GM19328 (cell line): ENCODE results near the gene ATP4B.
"Not testable (repeated sequence)": the region's sequence is repeated elsewhere in the genome, so short reads cannot be mapped to it uniquely, and the experiment has no call there.

Source experiments
- ATAC-seq: cut with Tn5 transposase; IDR thresholded peaks from one replicate; pipeline ENCODE4 v1.9.1; 2021; ENCODE audit warnings: mild to moderate bottlenecking, moderate library complexity; ENCODE audit not compliant: unreplicated experiment

Gene ATP4B

DNA sequence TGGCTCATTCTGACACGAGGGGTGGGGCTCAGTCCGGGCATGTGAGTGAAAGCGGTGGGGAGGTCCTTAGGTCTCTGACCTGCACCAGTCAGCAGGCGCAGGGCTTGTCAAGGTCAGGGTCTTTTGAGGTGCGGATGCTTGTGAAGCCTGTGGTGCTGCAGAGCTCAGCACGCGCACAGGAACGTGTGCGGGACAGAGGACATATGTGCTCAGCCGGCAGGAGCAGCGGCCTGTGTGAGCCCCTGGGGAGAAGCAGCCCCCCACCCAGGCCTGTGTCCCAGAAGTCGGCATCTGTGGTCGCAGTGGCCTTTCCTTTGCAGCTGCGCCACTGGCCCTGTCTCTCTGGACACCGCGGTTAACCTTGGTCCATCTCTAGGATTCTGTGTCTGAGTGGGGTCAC is 30.9 kb downstream of the ATP4B start:
- ATAC-seq: no peak

DNA sequence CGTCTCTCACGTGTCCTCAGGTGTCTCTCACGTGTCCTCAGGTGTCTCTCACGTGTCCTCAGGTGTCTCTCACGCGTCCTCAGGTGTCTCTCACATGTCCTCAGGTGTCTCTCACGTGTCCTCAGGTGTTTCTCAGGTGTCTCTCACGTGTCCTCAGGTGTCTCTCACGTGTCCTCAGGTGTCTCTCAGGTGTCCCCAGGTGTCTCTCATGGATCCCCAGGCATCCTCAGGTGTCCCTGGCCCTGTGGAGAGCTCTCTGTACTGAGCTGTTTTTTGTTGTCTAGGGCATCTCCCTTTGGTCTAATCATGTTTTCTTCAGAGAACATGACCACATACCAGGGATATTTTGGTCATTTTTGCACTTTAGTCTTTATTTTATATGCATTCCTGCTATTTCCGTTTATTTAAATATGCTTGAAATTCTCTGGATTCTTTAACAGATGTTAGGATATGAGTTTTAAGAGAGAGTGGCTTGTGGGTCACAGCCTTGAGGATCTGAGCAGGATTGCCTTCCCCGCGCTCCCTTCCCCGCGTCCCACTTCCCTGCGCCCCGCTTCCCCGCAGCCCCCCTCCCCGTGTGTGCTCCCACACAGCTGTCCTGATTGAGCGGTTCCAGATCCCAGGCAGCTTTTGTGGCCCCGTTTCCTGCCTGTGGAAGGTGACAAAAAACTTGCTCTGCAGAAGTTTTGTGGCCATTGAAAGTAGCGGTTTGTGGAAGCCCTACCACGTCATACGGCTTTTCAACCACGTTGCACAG is 31.9 kb downstream of the ATP4B start:
- no peak for ATAC-seq

DNA sequence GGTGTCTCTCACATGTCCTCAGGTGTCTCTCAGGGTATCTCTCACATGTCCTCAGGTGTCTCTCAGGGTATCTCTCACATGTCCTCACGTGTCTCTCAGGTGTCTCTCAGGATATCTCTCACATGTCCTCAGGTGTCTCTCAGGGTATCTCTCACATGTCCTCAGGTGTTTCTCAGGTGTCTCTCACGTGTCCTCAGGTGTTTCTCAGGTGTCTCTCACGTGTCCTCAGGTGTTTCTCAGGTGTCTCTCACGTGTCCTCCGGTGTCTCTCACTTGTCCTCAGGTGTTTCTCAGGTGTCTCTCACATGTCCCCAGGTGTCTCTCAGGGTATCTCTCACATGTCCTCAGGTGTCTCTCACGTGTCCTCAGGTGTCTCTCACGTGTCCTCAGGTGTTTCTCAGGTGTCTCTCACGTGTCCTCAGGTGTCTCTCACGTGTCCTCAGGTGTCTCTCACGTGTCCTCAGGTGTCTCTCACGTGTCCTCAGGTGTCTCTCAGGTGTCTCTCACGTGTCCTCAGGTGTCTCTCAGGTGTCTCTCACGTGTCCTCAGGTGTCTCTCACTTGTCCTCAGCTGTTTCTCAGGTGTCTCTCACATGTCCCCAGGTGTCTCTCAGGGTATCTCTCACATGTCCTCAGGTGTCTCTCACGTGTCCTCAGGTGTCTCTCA is 33.2 kb downstream of the ATP4B start:
- ATAC-seq: not testable (repeated sequence)

DNA sequence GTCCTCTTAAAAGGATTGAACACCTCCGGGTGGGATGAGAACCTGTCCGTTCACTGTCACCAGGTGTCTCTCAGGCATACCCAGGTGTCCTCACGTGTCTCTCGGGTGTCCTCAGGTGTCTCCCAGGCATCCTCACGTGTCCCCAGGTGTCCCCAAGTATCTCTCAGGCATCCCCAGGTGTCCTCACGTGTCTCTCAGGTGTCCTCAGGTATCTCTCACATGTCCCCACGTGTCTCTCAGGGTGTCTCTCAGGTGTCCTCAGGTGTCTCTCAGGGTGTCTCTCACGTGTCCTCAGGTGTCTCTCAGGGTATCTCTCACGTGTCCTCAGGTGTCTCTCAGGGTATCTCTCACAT is 33.8 kb downstream of the ATP4B start:
- no peak for ATAC-seq

DNA sequence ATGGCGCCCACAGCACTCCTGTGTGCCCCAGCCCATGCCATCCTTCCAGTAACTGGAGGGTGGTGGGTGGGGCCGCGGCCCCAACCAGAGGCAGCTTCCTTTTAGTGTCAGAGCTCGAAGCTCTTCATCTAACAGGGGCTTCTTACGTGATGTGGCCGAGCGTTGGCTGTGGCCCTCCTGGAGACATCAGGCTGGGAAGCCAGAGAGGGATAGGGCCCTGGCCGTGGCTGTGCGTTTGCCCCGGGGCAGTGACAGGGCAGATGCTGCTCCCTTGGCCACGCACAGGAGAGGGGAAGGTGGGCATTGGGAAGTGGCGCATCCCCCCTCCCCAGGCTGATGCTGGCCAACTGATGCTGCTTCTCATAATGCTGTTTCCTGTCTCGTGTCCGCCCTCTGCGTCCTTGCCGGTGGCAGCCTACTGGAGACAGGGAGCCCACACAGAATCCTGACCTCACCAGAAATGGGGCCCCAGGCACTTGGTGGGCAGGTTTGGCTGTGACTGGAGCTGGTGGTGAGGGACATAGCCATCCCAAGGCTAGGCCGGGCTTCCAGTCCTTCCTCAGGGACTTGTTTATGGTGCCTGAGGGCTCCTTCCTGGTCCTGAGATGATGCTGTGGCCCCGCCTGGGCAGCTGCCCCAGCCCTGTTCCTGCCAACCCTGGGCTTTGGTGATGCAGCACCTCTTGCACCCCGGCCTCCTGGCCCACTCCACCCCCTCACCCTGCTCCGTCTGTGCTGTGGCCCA is 34.3 kb downstream of the ATP4B start:
- ATAC-seq: no peak

DNA sequence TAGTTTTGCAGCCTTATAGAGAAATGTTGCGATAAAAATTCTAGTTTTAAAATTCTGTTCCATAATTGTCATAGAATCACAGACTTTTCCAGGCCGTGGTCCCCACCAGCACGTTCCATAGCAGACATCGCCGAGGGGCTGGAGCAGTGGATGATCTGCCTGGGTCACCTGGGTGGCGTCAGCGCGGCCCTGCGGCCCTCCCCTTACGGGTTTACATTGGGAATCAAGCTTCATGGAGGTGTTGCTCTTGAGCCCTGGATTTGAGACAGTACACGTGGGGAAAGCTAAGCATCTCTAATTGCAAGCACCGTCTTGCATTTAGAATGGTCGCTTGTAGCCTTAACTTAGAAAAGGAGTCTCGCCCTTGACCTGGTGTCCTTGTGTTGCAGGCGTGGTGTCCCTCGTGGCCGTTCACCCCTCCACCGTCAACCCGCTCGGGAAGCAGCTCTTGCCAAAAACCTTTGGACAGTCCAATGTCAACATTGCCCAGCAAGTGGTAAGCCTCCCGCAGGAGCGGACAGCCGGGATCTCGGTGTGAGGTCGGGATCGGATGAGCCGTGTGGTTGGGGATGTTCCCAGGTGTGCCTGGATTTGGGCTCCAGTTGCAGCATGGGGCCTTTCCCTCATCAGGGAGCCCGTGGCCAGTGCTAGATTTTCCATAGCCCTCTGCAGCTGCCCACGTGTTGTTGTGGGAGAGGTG is 35.1 kb downstream of the ATP4B start:
- no peak for ATAC-seq

DNA sequence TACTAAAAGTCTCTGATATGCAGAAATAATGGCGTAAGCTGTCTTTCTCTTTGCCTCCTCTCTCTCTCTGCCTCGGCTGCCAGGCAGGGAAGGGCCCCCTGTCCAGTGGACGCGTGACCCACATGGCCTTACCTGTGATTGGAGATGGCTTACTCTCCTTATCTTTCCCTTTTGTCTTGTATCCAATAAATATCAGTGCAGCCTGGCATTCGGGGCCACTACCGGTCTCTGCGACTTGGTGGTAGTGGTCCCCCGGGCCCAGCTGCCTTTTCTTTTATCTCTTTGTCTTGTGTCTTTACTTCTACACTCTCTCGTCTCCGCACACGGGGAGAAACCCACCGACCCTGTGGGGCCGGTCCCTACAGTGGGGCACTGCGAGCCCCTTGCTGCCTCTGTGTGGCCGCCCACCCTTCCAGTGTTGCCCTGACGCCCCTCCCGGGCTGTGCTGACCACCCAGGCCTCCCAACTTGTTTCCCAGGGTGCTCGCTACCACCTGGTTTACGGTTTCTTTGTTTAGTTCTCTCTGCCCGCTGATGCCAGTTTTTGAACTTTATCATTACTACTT is 35.9 kb downstream of the ATP4B start:
- ATAC-seq: not testable (repeated sequence)

DNA sequence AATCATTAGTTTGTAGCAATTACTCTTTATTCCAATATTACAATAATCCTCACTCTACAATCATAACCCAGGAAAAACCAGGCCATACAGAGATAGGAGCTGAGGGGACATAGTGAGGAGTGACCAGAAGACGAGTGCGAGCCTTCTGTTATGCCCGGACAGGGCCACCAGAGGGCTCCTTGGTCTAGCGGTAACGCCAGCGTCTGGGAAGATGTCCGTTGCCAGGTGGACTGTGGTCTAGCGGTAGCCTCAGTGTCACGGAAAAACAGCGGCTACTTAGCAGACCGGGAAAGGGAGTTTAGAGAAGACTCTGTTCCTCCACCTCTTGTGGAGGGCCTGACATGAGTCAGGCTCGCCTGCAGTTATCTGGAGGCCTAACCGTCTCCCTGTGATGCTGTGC is 36.5 kb downstream of the ATP4B start:
- not testable (repeated sequence) for ATAC-seq

DNA sequence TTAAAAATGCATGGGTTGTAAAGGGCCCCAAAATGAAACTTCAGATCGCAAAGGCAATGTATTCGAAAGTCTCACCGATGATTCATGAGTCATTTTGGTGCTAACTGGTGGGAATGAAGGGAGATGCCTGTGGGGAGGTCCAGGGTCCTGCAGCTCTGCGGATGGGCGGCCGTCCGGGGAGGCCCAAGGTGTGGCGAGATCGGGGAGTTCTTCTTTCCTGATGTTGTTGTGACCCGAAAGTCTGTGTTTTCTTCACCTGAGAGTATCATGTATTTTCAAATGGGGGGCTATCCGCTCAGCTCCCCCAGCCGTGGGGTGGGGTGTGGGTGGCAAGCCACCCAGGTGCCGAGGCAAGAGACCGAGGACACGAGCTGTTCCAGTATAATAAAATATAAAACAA is 37.0 kb downstream of the ATP4B start:
- no peak for ATAC-seq

DNA sequence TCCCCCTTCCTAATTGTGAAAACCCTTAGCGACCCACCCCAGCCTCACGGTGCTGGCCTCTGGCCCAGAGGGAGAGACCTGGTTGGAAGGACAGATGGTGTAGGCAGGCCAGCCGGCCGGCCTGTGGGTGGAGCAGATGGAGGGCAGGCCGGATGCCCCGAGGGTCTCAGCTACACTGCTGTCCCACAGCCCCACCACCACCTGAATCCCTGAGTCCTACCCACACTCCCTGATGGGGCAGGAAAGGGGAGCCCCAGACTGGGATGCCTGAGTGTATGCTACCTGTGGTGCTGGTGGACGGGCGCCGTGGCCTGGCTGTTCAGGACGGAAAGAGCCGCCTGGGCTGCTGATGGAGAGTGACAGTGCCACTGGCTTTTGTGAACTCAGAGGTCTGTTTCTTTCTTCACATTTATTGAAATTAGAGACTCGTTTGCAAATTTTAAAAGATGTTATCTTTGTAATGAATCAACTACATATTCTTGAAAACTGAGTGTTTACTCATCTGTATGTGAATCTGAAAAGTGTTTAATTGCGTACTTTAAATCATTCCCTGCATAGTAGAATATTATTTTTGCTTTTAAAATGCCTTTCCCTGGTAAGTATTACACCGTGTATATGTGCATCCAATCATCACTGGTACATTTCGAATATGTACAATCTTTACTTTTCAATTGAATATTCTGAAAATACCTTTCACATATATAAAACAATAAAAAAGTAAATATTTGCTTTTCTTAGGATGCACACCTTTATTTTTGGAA is 37.8 kb downstream of the ATP4B start:
- no peak for ATAC-seq

DNA sequence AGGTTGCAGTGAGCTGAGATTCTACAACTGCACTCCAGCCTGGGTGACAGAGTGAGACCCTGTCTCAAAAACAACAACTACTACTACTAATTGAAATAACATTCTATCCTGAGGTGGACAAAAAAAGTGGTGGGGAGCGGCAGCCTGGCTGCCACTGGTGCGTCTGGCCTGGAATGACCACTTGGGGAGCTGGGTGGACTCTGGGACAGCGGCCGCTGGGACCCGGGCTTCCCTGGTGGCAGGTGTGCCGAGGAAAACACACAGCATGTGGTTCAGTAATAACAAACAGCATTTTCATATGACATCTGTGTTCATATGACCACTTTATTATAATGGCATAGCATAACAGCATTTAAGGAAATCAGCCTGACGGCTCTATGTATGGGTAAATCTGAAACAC is 39.5 kb downstream of the ATP4B start:
- ATAC-seq: no peak

DNA sequence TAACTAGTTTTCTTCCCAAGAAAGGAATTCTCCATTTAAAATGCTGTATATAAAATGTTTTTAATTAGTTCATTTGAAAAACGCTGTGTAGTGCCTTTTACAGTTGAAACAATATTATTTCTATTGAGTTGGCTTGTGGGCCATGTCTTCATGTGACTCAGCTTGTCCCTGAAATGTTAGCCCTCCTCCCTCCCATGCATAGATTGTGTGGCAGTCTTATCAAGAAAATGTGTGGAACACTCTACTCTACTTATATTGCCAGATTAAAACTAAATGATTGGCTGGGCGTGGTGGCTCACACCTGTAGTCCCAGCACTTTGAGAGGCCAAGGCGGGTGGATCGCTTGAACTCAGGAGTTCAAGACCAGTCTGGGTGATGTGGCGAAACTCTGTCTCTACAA is 40.0 kb downstream of the ATP4B start:
- no peak for ATAC-seq

DNA sequence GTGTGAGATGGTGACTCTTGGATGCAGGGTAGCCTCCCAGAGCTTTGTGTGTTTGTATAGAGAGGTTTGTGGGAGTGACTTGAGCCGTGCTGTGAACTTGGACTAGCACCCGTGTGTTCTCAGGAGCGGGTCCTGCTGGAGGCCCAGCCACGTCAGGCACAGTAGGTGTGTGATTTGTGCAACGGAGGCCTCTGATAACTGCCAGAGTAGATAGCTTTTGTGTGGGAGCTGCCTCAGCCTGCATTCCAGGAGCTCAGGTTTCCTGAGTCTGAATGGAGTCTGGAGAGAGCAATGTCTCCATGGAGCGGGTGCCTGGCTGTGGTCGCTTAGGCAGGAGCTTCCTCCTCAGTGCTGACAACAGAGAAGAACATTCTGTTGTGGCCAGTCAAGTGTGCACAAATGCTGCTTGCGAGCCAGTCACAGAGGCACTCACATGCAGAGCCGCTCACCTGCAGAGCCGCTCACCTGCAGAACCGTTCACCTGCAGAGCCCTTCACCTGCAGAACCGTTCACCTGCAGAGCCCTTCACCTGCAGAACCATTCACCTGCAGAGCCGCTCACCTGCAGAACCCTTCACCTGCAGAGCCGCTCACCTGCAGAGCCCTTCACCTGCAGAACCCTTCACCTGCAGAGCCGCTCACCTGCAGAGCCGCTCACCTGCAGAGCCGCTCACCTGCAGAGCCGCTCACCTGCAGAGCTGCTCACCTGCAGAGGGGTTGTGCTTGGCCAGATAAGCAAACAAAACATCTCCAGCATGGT is 40.8 kb downstream of the ATP4B start:
- ATAC-seq: no peak

DNA sequence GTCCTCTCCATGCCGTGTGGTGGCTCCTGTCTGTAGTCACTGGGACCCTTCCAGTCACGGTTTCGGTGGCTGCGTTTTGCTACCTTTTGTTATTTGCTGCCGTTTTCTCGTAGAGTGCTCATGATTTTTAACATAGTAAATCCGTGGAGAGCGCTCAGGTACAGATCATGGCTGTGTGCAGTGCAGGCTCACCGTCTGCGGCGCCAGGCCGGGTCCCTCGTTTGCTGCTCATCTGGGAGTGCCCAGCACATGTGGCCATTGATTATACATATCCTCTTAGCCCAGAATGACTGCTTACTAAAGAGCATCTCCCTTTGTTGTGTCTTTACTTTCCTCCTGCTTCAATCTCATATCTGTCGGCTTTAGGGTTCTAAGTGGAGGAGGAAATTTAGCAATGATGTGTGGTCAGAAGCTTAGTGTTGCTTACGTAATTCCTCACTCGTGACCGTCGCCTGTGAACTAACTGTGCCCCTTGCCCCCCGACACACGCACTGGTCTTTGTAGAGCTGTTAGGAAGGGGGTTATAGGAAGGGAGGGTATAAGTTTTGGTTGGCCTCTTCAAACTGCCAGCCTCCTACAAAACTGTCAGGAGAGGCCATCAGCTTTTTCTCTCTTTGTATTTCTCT is 41.6 kb downstream of the ATP4B start:
- ATAC-seq: no peak

DNA sequence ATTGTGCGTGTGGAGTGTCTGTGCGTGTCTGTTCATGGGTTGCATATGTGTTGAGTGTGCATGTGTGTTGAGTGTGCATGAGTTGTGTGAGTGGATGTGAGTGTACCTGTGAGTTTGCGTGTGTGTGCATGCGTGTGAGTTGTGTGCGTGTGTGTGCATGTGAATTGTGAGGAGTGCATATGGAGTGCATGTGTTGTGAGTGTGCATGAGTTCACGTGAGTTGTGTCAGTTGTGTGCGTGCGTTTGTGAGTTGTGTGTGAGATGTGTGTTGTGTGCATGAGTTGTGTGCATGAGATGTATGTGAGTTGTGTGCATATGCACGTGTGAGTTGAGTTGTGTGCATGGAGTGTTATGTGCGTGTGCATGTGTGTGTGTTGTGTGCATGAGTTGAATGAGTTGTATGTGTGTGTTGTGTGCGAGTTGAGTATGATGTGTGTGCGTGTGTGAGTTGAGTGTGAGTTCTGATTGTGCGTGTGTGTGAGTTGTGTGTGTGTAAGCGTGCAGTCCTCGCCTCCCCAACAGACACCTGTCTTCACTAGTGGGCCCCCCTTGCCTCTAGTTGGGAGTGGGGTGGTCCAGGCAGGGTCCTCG is 44.1 kb downstream of the ATP4B start:
- no peak for ATAC-seq

DNA sequence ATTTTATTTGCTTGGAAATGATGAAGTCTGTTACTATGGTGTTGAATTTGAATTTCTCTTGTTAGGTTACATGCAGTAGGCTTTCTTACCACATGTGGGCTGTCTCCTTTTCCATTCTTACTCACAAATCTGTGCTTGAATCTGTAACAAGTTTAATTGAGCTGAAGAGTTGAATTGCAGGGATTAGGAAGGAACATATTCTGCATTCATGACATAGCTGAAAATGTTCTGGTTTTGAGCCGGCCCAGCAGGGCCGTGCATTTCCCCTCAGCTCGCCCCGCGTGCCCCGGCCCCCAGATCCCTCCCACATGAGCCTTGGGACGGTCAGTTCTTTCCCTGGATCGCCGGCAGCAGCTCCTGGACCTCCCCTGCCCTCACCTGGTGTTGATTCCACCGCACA is 45.4 kb downstream of the ATP4B start:
- ATAC-seq: no peak

DNA sequence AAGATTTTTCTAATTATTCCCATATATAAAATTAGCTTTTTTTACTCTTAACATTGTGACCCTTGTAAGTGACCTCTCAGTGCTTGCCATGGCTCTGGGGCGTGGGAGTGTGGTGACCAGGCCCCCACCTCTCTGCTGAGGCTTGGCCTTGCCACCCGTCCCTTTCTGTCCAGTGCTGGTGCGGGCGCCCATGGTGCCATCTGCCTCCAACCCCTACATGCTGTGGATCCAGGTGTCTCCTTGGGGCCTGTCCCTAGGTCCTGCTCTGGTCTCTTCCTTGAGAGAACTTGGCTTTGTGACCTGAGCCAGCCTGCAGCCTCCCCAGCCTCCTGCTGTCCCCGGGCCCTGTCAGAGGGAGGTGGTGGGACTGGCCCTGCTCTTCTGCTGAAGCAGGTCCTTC is 46.0 kb downstream of the ATP4B start:
- no peak for ATAC-seq

DNA sequence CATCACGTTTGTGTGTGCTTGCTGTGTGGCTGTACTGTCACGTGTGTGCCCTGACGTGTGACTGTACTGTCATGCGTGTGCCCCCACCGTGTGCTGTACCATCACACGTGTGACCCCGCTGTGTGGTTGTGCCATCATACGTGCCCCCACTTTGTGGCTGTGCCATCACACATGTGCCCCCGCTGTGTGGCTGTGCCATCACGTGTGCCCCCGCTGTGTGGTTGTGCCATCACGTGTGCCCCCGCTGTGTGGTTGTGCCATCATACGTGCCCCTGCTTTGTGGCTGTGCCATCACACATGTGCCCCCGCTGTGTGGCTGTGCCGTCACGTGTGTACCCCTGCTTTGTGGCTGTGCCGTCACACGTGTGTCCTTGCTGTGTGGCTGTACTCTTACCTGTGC is 47.7 kb downstream of the ATP4B start:
- ATAC-seq: no peak

DNA sequence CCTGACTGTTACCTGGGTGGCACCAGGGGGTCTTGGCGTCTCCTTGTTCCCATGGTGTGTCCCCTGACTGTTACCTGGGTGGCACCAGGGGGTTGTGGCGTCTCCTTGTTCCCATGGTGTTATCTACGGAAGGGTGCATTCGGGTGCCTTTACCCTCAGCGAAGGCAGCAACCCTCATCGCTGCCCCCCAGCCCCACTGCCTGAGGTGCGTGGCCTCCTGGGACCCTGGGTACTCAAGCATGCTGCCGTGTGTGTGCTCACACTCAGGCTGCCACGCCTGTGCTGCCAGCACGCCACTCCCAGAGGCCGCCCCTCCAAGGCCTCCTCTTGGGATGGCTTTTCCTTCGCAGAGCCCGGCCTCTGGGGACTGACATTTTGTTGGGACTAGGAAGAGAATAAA is 48.4 kb downstream of the ATP4B start:
- ATAC-seq: no peak
